Inflammatory macrophage treated with lipopolysaccharide for 1 hour (primary cell): ENCODE results near the gene DOCK4.

Experiments used
- DNase-seq, 2 donors: peaks; one replicate each; pipeline ENCODE4 v3.0.0-alpha.2; 2020 to 2022

Gene DOCK4

DNA sequence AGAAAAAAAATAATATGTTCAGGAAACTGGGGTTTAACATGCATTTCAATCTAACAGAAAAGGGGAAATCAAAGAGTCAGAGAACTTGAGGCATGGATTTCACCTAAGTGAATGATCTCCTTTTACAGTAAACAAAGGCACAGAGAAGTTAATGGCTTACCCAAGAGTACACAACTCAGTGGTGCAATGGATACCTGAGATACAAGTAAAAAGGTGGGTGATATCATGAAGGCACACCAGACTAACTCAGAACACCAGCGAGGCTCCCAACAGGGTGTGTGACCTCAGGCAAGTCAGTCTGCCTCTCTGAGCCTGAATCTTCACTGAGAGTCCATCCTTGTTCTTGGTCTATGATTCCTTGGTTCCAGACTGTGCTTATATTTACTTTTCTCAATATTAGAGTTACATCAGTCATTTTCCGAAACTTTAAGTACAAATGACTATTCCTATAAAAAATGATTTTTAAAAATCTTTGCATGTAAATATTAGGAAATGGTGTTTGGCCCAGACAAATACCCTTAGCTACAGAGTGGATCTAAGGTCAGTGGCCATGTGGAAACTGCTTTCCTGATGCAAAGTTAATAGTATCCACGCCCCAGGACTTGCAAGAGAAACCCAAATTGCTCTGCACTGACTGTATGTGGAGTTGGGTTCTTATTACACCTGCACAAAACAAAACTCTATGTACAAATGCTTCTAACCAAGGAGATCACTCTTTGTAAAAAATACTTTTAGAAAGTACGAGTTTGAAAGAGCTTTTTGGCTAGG is 361.1 kb downstream of the DOCK4 start:
- no peak for DNase-seq

DNA sequence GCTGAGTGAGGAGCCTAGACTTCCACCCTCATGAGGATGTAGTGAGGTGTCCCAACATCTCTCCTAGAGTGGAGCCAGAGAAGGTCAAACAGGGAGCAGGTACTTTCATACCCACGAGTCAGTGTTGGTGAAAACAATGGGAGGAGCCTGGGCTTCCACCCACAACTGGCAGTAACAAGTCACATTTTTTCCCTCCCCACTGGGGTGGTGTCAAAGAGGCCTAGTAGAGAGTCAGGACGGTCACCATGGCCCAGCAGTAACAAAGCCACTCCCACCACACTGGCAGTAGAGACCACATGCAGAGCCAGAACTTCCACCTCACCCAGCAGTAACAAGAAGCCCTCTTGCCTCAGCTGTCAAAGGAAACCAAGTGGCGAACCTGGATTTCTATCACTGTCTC is 363.7 kb downstream of the DOCK4 start:
- no peak for DNase-seq

DNA sequence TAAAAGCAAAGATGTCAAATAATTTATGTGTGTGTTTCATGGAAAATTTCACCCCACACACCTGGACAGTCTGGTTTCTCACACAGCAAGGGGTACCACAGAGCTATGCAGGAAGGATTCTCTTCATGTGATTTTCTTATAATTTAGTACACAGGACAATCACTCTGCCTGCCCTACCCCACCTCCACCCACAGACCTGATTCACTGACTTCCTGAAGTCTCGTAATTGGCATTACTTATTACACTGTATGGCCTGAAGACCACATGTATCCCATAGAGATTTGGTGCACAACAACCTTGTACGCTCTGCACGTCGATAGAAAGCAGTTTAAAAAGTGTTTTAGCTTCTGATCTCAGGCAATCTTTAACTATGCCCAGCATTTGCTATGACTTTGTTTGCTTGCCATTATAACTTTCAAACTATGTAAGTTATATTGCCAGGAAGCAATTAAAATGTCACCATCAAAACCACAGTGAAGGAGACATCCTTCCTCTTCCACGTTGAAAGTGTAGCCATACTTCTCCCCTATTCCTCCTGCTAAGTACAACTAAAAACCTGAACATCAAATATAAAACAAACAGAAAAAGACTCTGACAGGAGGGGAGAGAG is 364.5 kb downstream of the DOCK4 start:
- peak; percentile 10 to 13 for DNase-seq

DNA sequence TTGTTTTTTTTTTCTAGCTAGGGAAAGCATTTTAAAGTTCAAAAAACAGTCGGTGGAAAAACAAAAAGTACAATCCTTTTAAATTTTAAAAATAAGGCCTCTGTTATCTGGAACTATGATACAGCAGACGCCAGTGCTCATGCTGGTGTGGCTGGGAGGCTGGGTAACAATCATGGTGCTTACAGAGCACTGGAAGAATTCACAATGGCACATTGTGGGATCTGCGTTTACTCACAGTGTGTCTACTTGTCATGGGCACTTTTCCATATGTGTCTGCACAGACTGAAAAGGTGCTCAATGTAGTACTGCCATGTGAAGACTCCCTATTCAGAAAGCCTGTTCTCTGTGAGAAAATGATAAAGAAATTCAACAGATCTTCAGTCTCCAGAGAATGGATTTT is 365.7 kb downstream of the DOCK4 start:
- no peak for DNase-seq

DNA sequence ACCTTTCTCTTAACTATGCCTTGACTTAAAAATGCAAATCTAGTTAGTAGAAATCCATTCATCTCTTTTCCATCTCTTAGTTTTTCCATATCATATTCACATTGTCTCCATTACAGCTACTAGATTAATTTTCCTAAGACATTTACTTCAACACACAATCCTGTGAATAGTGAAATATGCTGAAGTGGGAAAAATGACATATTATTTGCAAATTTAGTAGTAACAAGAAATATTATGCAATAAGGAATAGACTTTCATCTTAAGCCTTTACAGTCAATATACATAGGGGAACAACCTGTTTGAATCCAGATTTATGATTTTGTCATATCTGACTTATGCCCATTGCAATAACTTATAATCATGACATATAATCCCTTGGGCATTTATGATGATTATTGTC is 366.9 kb downstream of the DOCK4 start:
- no peak for DNase-seq

DNA sequence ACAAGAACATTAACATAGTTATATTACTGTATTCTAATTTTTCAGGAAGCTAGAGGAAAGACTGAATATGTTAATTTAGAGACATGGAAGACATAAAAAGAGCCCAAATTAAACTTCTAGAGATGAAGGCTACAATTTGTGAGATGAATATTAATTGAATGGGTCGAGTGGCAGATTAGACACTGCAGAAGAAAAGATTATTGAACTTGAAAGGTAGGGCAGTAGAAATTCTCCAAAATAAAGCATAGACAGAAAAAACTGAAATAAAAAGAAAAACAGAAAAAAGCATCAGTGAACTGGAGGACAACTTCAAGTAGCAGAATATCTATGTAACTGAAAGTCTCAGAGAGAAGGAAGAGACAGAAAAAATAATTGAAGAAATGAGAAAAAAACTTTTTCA is 369.6 kb downstream of the DOCK4 start:
- DNase-seq, result no peak

DNA sequence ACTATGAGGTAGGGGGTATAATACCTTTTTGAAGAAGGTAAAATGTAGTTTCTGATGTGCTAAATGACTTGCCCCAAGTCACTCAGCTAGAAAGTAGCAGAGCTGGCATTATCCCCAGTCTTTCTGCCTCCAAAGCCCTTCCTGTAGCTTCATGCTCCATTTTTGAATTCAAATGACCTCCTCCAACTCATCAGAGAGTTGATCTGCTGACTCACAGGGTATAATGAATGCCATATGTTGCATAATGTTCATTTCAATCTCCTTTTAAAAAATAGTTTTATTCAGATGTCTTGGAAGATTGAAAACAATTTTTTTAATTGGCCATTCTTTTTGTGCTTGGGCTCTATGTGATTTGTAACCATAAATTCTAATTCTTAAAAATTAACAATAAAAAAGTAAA is 371.1 kb downstream of the DOCK4 start:
- DNase-seq, result no peak

DNA sequence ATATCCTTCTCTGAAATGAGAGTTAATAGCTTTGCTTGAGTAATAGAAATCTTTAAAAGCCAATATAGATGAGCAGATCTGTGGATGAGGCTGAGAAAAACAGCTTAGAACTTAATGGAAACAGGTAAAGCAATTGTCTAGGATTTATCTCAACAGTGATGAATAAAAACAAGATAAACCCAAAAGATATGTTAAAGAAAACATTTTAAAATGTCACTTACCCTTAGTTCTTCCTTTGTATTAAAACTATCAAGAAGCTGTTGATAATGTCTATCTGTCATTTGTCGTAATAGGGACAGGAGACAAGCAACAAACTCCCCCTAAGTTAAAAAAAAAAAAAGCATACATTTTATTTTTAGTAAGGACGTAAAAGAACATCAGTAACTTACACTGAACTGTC is 371.8 kb downstream of the DOCK4 start:
- DNase-seq, result no peak

DNA sequence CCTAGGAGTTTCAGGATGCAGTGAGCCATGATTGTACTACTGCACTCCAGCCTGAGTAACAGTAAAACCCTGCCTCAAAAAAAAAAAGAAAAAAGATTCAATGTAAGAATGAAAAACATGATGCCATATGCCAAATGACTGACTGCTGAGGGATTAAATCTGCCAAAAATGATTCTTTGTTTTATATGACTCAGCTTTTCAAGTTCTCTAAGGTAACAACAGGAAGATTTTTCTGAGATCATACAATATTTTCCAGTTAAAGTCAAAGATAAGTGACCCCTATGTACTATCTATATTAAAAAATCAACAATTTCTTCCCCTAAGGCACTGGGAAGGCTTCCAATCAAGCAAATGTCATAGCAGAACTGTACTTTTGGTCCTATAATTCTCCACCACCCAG is 372.7 kb downstream of the DOCK4 start:
- DNase-seq, result no peak

DNA sequence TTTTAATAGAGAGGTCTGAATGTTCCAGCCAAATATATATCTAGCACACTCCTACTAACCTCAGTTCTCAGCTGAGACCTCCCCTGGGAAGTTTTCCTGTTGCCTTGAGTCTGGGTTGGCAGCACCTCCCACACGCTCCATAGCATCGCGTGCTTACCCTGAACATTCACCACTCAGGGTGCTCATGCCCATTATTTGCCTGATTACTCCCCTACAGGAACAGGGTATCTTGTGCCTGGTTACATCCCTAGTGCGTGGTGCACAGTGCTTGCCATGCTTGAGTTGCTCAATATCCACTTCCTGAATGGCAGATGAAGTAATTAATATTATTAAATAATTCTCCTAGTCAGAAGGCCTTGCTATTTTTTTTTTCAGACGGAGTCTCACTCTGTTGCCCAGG is 374.0 kb downstream of the DOCK4 start:
- DNase-seq, result peak; percentile 31 to 44

DNA sequence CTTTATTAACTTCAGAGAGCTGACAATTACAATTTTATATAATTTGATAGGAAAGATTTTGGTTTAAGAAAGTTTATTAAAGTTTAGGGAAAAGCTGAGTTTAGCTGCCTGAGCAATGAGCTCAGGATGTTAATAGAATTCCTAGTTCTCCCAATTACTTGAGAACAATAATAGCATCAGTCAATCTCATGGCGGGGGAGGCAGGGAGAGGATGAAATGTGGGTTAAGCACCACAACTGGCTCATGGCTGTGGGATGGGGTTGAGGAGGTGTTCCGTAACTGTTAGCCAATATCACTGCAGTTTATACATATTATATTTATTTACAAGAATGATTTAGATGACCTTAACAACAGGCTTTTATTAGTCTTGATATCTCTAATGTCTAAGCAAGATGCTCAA is 377.0 kb downstream of the DOCK4 start:
- no peak for DNase-seq

DNA sequence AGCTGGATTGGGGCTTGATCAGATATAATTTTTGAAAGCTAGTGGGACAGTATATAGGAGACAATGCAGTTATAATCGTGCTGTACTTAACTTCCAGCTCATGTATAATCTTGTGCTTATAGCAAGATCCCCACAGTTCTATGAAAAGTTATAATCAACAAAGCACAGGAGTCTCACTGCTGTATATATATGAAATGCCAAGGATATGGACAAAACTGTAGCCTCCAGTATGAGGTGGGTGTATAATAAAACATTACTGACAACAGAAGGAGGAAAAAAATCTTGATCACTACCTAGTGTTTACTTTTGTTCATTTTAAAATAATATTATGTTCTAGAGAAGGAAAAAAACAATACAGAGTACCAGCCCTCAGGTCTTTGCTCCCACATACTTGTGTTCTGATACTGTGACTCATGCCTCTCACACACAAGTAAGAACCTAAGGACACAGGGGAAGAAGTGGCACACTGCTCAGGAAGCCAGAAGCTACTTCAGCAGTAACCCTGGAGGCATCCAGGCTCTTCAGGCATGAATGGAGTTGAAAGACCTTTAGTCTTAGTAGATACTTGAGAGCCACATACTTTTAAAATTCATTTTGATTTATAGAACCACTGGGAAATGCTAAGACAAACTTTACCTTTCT is 378.2 kb downstream of the DOCK4 start:
- no peak for DNase-seq

DNA sequence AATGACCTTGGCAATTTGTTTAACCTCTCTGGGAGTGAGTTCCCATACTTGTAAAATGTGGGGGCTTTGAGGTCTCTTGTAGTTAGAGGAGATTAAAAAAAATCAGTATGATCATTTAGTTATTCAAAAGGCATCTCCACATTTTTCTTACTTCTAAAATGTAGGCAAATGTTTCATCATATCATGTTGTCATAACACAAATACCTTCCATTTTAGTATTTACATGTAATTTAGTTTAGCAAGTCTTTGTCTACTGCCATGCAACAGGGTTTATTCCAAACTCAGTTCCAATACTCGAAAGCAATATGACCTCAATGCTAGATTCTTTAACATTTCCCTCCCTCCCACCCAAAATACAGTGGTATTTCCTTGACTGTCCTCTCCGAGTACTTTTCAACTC is 381.2 kb downstream of the DOCK4 start:
- no peak for DNase-seq

DNA sequence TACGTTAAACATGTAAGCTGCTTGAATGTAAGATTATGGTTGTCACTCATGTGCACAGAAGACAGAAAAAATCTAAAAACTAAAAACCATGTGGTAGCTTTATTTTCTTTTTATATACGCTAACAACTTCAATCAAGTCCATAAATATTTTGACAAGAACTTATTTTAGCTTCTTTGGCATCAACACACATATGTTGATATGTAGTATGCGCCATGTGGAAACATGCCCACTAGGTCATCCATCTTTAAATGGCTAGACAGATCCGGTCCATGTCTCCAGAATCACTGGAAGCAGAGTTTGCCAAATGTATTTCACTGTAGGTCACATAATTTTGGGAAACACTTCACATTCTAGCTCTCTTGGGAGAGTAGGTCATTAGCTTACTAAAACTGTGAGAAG is 382.4 kb downstream of the DOCK4 start:
- no peak for DNase-seq

DNA sequence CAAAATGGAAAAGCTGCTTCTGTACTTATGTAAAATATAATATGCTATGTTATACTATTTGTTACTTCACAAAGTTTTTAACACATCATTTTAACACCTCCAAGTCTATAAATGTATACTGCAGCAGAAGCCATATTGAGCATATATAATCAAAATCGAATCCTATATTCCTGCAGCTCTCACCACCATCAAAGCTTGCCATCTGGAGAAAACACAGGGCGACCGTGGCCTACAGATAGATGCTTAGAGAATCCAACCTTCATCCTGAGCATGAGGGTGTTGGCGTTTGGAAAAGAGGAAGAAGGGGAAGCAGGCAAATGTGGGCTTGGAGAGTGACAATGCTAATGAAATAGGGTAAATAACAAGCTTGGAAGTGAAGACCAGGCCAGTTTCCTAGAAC is 385.2 kb downstream of the DOCK4 start:
- no peak for DNase-seq

DNA sequence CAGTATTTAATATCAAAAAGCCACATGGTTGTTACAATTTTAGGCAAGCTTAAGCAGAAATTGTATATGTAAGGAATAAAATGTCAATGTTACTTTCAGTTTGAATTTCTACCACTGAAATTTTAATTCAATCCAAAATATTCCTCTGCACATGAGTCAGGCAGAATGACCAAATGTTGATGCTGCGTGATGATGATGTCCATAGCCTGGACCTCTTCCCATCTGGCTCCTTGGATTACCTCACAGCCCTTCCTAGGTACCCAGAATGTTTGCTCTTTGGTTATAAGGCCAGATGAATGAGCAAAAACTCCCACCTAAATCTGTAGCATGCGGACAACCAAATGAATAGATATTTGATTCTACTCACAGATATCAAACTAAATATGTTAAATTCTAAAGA is 385.6 kb downstream of the DOCK4 start:
- no peak for DNase-seq

DNA sequence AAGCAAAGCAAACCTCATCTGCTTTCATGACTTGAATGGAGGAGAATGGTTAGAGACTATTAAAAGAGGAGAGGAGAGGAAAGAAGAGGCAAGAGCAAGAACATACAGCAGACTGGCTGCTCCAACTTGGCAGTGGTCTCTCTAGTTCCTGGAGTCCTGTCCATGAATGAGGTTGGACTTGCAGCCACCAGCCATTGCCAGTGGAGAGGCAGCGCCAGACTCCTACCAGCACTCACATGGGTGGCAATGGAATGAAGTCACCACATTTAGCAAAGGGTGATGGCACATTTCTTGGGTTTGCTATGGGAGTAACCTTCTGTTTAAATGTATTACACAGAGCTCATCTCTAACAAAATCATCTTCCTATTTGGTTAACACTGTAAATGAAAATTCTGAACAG is 386.1 kb downstream of the DOCK4 start:
- no peak for DNase-seq

DNA sequence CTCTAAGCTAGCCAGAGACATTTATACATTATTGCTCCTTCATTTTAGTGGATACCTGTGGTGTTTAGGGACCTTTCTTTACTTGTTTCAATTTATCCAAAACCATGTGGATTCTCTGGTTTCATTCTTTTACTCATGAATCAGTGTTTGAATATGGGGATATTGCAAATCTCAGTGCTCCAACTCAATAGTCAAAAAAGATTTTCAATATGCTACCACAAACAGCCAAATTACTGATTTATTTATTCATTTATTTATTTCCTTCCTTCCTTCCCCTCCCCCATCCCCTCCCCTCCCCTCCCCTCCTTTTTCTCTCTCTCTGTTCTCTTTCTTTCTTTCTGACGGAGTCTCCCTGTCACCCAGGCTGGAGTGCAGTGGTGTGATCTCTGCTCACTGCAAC is 390.8 kb downstream of the DOCK4 start:
- no peak for DNase-seq

DNA sequence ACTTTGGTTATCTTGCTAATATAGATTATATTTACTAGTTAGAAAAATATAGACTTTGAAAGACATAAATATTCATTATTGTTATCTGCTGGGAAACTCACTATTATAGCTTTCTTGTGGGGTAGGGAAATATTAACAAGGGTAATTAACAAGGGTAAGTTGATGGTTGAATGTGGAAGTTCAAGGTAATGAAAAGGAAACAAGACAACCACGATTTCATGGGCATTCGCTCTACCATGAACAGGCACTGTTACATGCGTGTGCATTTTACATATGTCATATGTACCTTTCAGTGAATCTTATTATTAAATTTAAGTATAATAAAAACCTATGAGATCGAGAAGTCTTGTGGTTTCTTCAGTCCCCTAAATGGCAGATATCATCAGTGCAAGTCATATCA is 392.9 kb downstream of the DOCK4 start:
- no peak for DNase-seq

DNA sequence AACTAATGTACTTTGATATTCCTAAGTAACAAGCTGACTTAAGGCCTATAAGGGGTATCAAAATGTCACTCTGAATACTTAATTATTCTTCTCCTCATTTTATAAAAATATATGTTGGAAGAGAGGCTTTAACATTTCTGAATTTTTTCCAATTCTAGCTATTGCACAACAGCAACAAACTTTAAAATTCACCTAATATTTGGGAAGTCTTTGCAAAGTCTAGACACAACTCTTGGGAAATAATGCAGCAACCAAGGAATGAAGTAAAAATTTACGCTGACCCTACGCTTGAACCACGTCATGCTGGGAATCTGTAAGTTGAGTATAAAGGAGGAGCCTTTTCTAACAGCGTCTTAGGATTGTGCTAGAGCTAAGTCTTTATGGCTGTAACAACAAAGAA is 400.0 kb downstream of the DOCK4 start:
- no peak for DNase-seq

DNA sequence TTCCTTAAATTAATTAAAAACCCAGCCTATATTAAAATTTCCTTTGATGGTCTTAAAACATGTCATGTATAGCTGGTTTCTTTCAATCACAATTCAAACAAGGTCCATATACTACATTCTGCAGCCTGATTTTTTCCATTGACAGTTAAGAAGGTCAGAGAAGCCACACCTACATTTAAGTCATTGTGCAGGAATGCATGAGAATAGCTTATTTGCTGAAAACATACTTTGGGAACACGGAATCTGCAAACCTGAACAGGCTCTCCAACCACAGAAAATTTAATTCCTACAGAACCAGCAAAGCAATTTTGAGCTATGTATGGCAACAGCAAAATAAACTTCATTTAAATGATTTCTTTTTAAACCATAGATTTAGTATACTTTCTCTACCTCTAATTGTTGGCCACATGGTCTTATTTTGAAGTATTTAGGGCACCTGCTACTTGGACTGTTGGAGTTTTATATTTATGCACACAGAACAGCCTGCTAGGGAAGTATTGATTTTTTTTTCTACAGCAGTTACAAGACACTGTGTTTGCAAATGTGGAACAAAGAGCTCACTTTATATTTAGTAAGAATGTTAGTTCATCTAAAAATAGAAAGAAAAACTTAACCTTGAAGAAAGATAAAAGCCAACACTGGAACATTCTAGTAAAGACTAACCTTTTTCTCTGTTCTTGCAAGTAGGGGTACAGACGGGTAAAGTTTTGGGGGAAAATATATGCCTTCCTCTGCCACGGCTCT is 403.0 kb downstream of the DOCK4 start:
- DNase-seq, result no peak

DNA sequence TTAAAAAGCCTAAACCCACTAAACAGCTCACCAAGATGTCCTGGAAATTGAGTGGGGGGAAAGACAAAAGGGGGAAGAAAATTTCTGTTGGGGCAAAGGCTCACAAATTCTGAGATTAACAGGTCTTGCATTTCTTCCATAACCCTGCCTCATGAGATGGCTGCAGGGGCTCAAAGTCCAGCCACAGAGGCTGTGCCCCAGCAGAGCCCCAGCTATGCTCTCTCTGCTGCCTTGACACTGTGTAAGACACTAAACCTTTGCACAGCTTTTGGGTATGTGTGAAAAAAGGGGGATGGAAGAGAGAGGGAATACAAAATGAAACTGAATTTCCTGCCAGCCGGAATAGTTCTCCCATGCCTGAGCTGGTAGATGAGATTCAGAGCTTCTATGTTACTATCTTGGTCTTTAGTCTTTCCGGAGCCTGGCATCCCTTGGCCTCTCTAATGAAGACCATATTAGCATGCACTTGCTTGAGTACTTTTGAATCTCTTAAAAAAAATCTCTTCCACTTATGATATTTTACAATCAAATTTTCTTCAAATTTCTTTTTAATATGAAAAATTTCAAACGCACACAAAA is 403.9 kb downstream of the DOCK4 start:
- DNase-seq, result no peak

DNA sequence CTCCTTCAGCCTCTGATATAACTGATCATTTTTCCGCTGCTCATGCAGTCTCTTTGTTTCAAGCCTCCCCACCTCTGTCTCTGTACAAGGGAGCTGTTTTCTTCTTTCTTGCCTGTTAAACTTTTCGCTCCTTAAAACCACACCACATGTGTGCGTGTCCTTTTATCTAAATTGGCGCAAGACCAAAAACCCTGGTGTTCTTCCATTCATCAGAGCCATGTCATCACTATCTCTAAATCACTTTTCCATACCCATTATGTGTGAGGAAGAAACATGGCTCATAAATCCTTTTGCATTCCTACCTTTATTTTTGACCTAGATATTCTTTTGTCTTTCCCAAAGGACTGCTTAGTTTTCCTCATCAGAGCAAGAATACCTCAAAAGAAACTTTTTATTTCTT is 404.9 kb downstream of the DOCK4 start:
- no peak for DNase-seq
